Esophagus muscularis mucosa (tissue), 4 donors: ENCODE measurements around the gene GNS. TPM values are rescaled to one million over a fixed set of nuclear protein-coding genes. Genes with fewer than 3 reads are reported as not detected.

Experiments used
- DNase-seq: peaks from one replicate; pipeline ENCODE4 v3.0.0-alpha.2; 2017; ENCODE audit errors: extremely low spot score
- H3K27ac ChIP-seq, 4 donors: fragments of 200-600 bp; sonication (generic); replicated peaks in 1 of 4; 1 replicate in 3 of 4; 2 replicates in 1 of 4; pipeline ENCODE4 v1.5.1; 2016 to 2019; ENCODE audit warnings: mild to moderate bottlenecking in 1 of 4
- H3K27me3 ChIP-seq, 4 donors: fragments of 200-600 bp; sonication (generic); one replicate each; pipeline versions ENCODE4 v1.5.1 to v1.6.0; 2016 to 2019
- H3K36me3 ChIP-seq, 4 donors: fragments of 200-600 bp; sonication (generic); one replicate each; pipeline ENCODE4 v1.5.1; 2016 to 2019
- H3K4me1 ChIP-seq, 4 donors: fragments of 200-600 bp; sonication (generic); one replicate each; pipeline ENCODE4 v1.5.1; 2016 to 2019
- H3K4me3 ChIP-seq, 4 donors: fragments of 200-600 bp; sonication (generic); 1 replicate in 2 of 4; 2 replicates in 2 of 4; pipeline ENCODE4 v1.5.1; 2016 to 2019; ENCODE audit warnings: mild to moderate bottlenecking in 4 of 4, moderate library complexity in 1 of 4
- H3K9me3 ChIP-seq, 4 donors: fragments of 200-600 bp; sonication (generic); 1 replicate in 3 of 4; 2 replicates in 1 of 4; pipeline ENCODE4 v1.5.1; 2016 to 2019
- CTCF ChIP-seq, 3 experiments: fragments of 200-600 bp in 2 of 3; fragments of 450-650 bp in 1 of 3; sonication (generic) in 2 of 3; IDR thresholded peaks; one replicate each; pipeline ENCODE4 v1.5.1; 2017 to 2019; ENCODE audit warnings: antibody characterized with exemption in 3 of 3, mild to moderate bottlenecking in 2 of 3, moderate library complexity in 1 of 3
- EP300 ChIP-seq: sonication (generic); formaldehyde crosslinking; IDR thresholded peaks from one replicate; pipeline ENCODE4 v1.6.1; 2017; ENCODE audit warnings: antibody characterized with exemption
- POLR2A ChIP-seq: fragments of 450-650 bp; IDR thresholded peaks from one replicate; pipeline ENCODE4 v1.6.1; 2017; ENCODE audit warnings: antibody characterized with exemption, moderate library complexity, mild to moderate bottlenecking, low read depth
- POLR2AphosphoS5 ChIP-seq, 2 donors: sonication (generic); formaldehyde crosslinking; IDR thresholded peaks; one replicate each; pipeline ENCODE4 v1.6.1; 2017; ENCODE audit warnings: antibody characterized with exemption in 2 of 2
- WGBS: methylation state at CpG from one replicate; pipeline ENCODE4 v1.1.5; 2018; 5-methylcytosine and 5-hydroxymethylcytosine counted together
- intact Hi-C: fragments of 100-400 bp; cut with DNase I; formaldehyde crosslinking; loops from one replicate; pipeline ENCODE4 v1.15.1; 2023
- total RNA-seq, 4 donors: library from RNA; depleted of rRNA; stranded (reverse); fragments of >200 nt; gene quantifications; one replicate each; pipeline versions ENCODE4 v1.1.0 to v1.2.1, GENCODE V29; 2016

Gene GNS
- total RNA-seq, 4 donors from 2014 or later: 71.0 to 92.9 (median 89.9) TPM

GRCh38 chr12:64688715-64689114 is 70.5 kb downstream of the GNS start:
- no peak for DNase-seq
- intact Hi-C loops: no loop called here
- Histone ChIP-seq H3K9me3 (no peaks in the 10 kb centered on the region), H3K27ac (peak overlapping the region; percentile 28 to 69 (median 52)), H3K27me3 (no peaks in the 10 kb centered on the region), H3K4me3 (no peak overlapping the region), H3K4me1 (peaks cover 17 to 34% (median 32%) of the 10 kb centered on the region in 4 donors), H3K36me3 (peaks cover 5 to 38% (median 24%) of the 10 kb centered on the region in 4 donors)
- TF ChIP-seq POLR2A (no peak), CTCF (IDR thresholded peaks at IDR 0.05) (no peak), EP300 (no peak), POLR2AphosphoS5 (IDR thresholded peaks at IDR 0.05) (no peak)
- 81% methylated on average over 7 of the region's 7 CpGs for WGBS

- no peak for DNase-seq
- Histone ChIP-seq H3K4me3 (no peak overlapping the region), H3K27ac (peak overlapping the region; percentile 28 to 69 (median 52)), H3K27me3 (no peaks in the 10 kb centered on the region), H3K4me1 (peaks cover 22 to 37% (median 36%) of the 10 kb centered on the region in 4 donors), H3K36me3 (peaks cover 5 to 38% (median 21%) of the 10 kb centered on the region in 4 donors), H3K9me3 (no peaks in the 10 kb centered on the region)
- WGBS: 53% methylated on average over 6 of the region's 6 CpGs
- intact Hi-C loops: no loop called here
- TF ChIP-seq EP300 (no peak), POLR2AphosphoS5 (IDR thresholded peaks at IDR 0.05) (peak in 1 of 2 donors; percentile 56)
Measured at GRCh38 chr12:64688219-64688618, 71.0 kb downstream of the GNS start.

GRCh38 chr12:64687816-64688215 is 71.4 kb downstream of the GNS start:
- no peak for DNase-seq
- no peaks in the 10 kb centered on the region for H3K27me3 ChIP-seq
- H3K36me3 ChIP-seq: peaks cover 5 to 38% (median 19%) of the 10 kb centered on the region in 4 donors
- H3K4me3 ChIP-seq: no peak overlapping the region
- intact Hi-C loops: no loop called here
- no peaks in the 10 kb centered on the region for H3K9me3 ChIP-seq
- WGBS: 50% methylated on average over 5 of the region's 5 CpGs
- TF ChIP-seq EP300: no peak
- TF ChIP-seq POLR2AphosphoS5 (IDR thresholded peaks at IDR 0.05): no peak
- peaks cover 26 to 41% (median 40%) of the 10 kb centered on the region in 4 donors for H3K4me1 ChIP-seq
- H3K27ac ChIP-seq: peak overlapping the region; percentile 28 to 69 (median 52)

- intact Hi-C loops: no loop called here
- no peak overlapping the region for H3K4me3 ChIP-seq
- TF ChIP-seq EP300 (no peak), CTCF (IDR thresholded peaks at IDR 0.05) (no peak)
- WGBS: 90% methylated on average over 13 of the region's 15 CpGs
- H3K4me1 ChIP-seq: peaks cover 47 to 63% (median 53%) of the 10 kb centered on the region in 4 donors
- peak overlapping the region in 3 of 4 donors; percentile 42 to 45 (median 43) for H3K27ac ChIP-seq
- peaks cover 5 to 26% (median 18%) of the 10 kb centered on the region in 4 donors for H3K36me3 ChIP-seq
- no peaks in the 10 kb centered on the region for H3K27me3 ChIP-seq
- DNase-seq: no peak
- H3K9me3 ChIP-seq: no peaks in the 10 kb centered on the region
Measured at GRCh38 chr12:64685605-64686004, 73.6 kb downstream of the GNS start.

- DNase-seq: no peak
- Histone ChIP-seq H3K9me3 (no peaks in the 10 kb centered on the region), H3K4me1 (peaks cover 53 to 69% (median 59%) of the 10 kb centered on the region in 4 donors), H3K27ac (peak overlapping the region in 3 of 4 donors; percentile 42 to 85 (median 43)), H3K36me3 (peaks cover 5 to 26% (median 18%) of the 10 kb centered on the region in 4 donors), H3K27me3 (no peaks in the 10 kb centered on the region), H3K4me3 (no peak overlapping the region)
- intact Hi-C loops: no loop called here
- TF ChIP-seq EP300: no peak
- TF ChIP-seq POLR2AphosphoS5 (IDR thresholded peaks at IDR 0.05): no peak
- TF ChIP-seq POLR2A: no peak
- TF ChIP-seq CTCF (IDR thresholded peaks at IDR 0.05): no peak
- 98% methylated on average over 6 of the region's 6 CpGs for WGBS
Measured at GRCh38 chr12:64685050-64685449, 74.2 kb downstream of the GNS start.
